K562 (cell line): ENCODE measurements around the gene RAP1A. TPM values are rescaled to one million over a fixed set of nuclear protein-coding genes. Genes with fewer than 3 reads are reported as not detected.

Experiments used
- ARID1B ChIP-seq: fragments of 450-650 bp; IDR thresholded peaks from 2 replicates; pipeline ENCODE4 v1.6.1; 2016; ENCODE audit warnings: antibody characterized with exemption, mild to moderate bottlenecking, inconsistent platforms
- ARNT ChIP-seq, 2 experiments: fragments of 450-650 bp; IDR thresholded peaks; 2 replicates each; pipeline ENCODE4 v1.6.1; 2016; ENCODE audit warnings: mild to moderate bottlenecking in 1 of 2
- ATF7 ChIP-seq: fragments of 450-650 bp; IDR thresholded peaks from 2 replicates; pipeline ENCODE4 v1.7.1; 2014; ENCODE audit warnings: mild to moderate bottlenecking, moderate library complexity
- CEBPB ChIP-seq: fragments of 450-650 bp; IDR thresholded peaks from 2 replicates; pipeline ENCODE4 v1.6.1; 2016; ENCODE audit warnings: missing genetic modification characterization, missing compliant biosample characterization
- CTBP1 ChIP-seq: fragments of 450-650 bp; IDR thresholded peaks from 2 replicates; pipeline ENCODE4 v1.6.1; 2016; ENCODE audit warnings: borderline replicate concordance
- DNMT1 ChIP-seq: fragments of 450-650 bp; IDR thresholded peaks from 2 replicates; pipeline ENCODE4 v1.6.1; 2016; ENCODE audit warnings: antibody characterized with exemption, mild to moderate bottlenecking
- EGR1 ChIP-seq: fragments of 450-650 bp; conservative IDR thresholded peaks from 2 replicates; pipeline ENCODE4 v1.6.1; 2017; ENCODE audit warnings: mild to moderate bottlenecking
- ELF2 ChIP-seq: fragments of 250-450 bp; sonication (Bioruptor Pico); IDR thresholded peaks from 2 replicates; pipeline ENCODE4 v1.5.0; 2021; ENCODE audit warnings: mild to moderate bottlenecking
- JUND ChIP-seq, 2 experiments: IDR thresholded peaks; 2 replicates in 1 of 2; 3 replicates in 1 of 2; pipeline ENCODE4 v1.6.1; 2011; ENCODE audit warnings: borderline replicate concordance in 2 of 2, low read depth in 2 of 2, low read length in 2 of 2, improper control_type of control experiment in 1 of 2, missing biosample characterization in 1 of 2, missing genetic modification characterization in 1 of 2, missing genetic modification reagents in 1 of 2
- L3MBTL2 ChIP-seq: fragments of 450-650 bp; IDR thresholded peaks from 2 replicates; pipeline ENCODE4 v1.6.1; 2016; ENCODE audit warnings: mild to moderate bottlenecking, moderate library complexity
- LCOR ChIP-seq: sonication (generic); formaldehyde crosslinking; IDR thresholded peaks from 2 replicates; pipeline ENCODE4 v1.8.0; 2022; ENCODE audit warnings: mild to moderate bottlenecking, missing genetic modification reagents
- NCOR1 ChIP-seq: fragments of 450-650 bp; IDR thresholded peaks from 2 replicates; pipeline ENCODE4 v1.6.1; 2016; ENCODE audit warnings: mild to moderate bottlenecking, moderate library complexity
- POLR2AphosphoS5 ChIP-seq: IDR thresholded peaks from 2 replicates; pipeline ENCODE4 v1.6.1; 2011; ENCODE audit warnings: mild to moderate bottlenecking, low read depth, low read length, moderate library complexity; ENCODE audit not compliant: control insufficient read depth, insufficient read depth
- RFX5 ChIP-seq: IDR thresholded peaks from 2 replicates; pipeline ENCODE4 v1.6.1; 2011; ENCODE audit warnings: low read depth, mild to moderate bottlenecking, improper control_type of control experiment, low read length
- SMARCC2 ChIP-seq: fragments of 450-650 bp; IDR thresholded peaks from 2 replicates; pipeline ENCODE4 v1.6.1; 2017; ENCODE audit warnings: antibody characterized with exemption, moderate library complexity, mild to moderate bottlenecking, low read depth
- WHSC1 ChIP-seq: IDR thresholded peaks from one replicate; pipeline ENCODE4 v1.6.1; 2012; ENCODE audit warnings: low read length, control low read depth, inconsistent platforms
- ZEB2 ChIP-seq: fragments of 450-650 bp; IDR thresholded peaks from 2 replicates; pipeline ENCODE4 v1.6.1; 2016
- ZNF707 ChIP-seq: fragments of 250-450 bp; sonication (Bioruptor Pico); conservative IDR thresholded peaks from 2 replicates; pipeline ENCODE4 v1.8.0; 2022; ENCODE audit warnings: inconsistent platforms, mild to moderate bottlenecking, moderate library complexity
- ZNF766 ChIP-seq: fragments of 200-800 bp; sonication (Bioruptor generic); conservative IDR thresholded peaks from 2 replicates; pipeline ENCODE4 v1.6.1; 2016; ENCODE audit warnings: missing genetic modification characterization, missing compliant biosample characterization
- polyA plus RNA-seq, 8 experiments: library from polyadenylated mRNA; depleted of rRNA in 4 of 8; stranded (reverse) in 5 of 8; unstranded in 3 of 8; fragments of >200 nt; fragmentation: Nextera tagmentation in 2 of 8; fragmentation: Illumina TruSeq in 1 of 8; extraction: Ambion mirVana in 2 of 8; extraction: Trizol in 1 of 8; gene quantifications; 2 replicates each; pipeline versions ENCODE4 v1.2.1 to v1.2.3, GENCODE V29; 2011 to 2014; ENCODE audit warnings: inconsistent platforms in 1 of 8, missing spikeins in 1 of 8
- total RNA-seq, 7 experiments: library from RNA; depleted of rRNA in 6 of 7; stranded (reverse); fragments of >200 nt in 6 of 7; fragmentation: Illumina TruSeq in 2 of 7; extraction: Trizol in 2 of 7; gene quantifications; 2 replicates each; pipeline versions ENCODE4 v1.2.1 to v1.2.3, GENCODE V29; 2011 to 2021; ENCODE audit warnings: low replicate concordance in 1 of 7
- TF ChIP-seq, protein P1 (sequence below): IDR thresholded peaks from 2 replicates; pipeline ENCODE4 v1.6.1; 2014; ENCODE audit warnings: antibody characterized with exemption
- TF ChIP-seq, protein P2 (sequence below): fragments of 200-800 bp; sonication (Bioruptor generic); IDR thresholded peaks from 2 replicates; pipeline ENCODE4 v1.6.1; 2017; ENCODE audit warnings: missing genetic modification characterization, missing compliant biosample characterization
- TF ChIP-seq, protein P3 (sequence below): fragments of 450-650 bp; IDR thresholded peaks from 2 replicates; pipeline ENCODE4 v1.6.1; 2017; ENCODE audit warnings: mild to moderate bottlenecking, moderate library complexity
- TF ChIP-seq, protein P4 (sequence below): fragments of 250-450 bp; sonication (Bioruptor Pico); IDR thresholded peaks from 2 replicates; pipeline ENCODE4 v1.4.0; 2020; ENCODE audit warnings: borderline replicate concordance

Gene RAP1A
- total and polyA plus RNA-seq, 9 of the 15 experiments (the other 6 are each of a cell fraction or from before 2014, with no cell fraction given): 13.4 to 86.2 (median 32.5) TPM

DNA sequence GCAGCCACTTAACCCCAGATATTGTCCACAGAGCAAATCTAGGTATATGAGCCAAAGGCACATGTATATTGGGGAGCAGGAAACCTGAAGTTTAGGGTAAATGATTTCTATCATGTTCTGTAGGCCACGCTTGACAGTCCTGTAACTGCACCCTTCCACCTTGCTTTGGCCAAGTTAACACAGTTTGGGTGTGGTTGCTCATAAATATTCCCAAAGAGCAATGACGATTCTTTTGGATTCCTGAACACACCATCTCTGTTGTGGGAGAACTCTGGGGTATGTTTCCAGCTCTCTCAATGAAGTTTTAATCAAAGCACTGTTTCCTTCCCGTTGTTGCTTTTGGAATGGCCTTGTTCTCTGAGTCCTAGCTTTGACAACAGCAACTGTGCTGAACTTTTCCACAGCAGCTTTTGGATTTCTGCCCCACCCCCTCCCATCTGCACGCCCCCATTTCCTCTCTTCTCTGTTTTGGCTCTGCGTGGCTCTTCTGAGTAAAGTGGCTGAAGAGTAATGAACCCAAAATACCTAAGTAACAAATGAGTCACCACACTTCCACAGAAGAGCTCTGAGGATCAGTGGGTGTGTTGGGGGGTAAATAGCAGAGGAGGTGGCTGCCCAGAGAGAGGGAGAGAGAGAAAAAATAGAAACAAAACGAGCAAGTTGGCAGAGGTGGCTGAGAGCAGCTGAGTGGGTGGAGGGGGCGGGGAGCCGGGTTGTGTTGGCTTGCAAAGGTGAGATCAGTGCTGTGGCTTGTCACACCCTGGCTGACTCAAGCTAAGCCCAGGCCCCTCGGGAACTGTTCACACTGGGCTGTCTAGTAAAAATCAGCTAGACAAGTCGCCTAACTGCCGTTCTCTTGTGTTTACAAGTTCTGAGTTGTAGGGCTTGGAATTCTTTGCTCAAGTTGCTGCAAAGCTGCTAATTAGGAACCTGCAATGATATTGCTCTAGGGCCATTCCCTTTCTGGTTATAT lies 26.9 kb upstream of the RAP1A start (continued):
- TF ChIP-seq, protein P1, sequence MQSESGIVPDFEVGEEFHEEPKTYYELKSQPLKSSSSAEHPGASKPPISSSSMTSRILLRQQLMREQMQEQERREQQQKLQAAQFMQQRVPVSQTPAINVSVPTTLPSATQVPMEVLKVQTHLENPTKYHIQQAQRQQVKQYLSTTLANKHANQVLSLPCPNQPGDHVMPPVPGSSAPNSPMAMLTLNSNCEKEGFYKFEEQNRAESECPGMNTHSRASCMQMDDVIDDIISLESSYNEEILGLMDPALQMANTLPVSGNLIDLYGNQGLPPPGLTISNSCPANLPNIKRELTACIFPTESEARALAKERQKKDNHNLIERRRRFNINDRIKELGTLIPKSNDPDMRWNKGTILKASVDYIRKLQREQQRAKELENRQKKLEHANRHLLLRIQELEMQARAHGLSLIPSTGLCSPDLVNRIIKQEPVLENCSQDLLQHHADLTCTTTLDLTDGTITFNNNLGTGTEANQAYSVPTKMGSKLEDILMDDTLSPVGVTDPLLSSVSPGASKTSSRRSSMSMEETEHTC: no peak
- TF ChIP-seq NCOR1 (peak; percentile 75), ZEB2 (peak; percentile 79), ZNF707 (CRISPR knock-in tag) (no peak), ARNT (IDR thresholded peaks at IDR 0.05) (peak in 1 of 2 experiments; percentile 77; a peak in 2 of 4 replicates), EGR1 (peak; percentile 100), DNMT1 (0 out of 2 replicates have a peak, but pooled peaks have one; percentile 25), ELF2 (no peak), SMARCC2 (0 out of 2 replicates have a peak, but pooled peaks have one; percentile 68), CEBPB (no peak), LCOR (CRISPR knock-in tag) (peak; percentile 89; the same call in 1 of the 2 replicates), L3MBTL2 (peak; percentile 17; the same call in 1 of the 2 replicates), CTBP1 (peak; percentile 33; the same call in 1 of the 2 replicates), POLR2AphosphoS5 (peak; percentile 37; the same call in 1 of the 2 replicates), ARID1B (peak; percentile 81), ZNF766 (CRISPR knock-in tag) (no peak), ATF7 (peak; percentile 43; the same call in 1 of the 2 replicates), RFX5 (peak; percentile 80), JUND (IDR thresholded peaks at IDR 0.05; ENCODE audit: borderline replicate concordance, low read depth, low read length) (peak; percentile 86), JUND (tag; IDR thresholded peaks at IDR 0.05; ENCODE audit: borderline replicate concordance, low read depth, low read length) (peak; percentile 69), WHSC1 (no peak)
- TF ChIP-seq, protein P2, sequence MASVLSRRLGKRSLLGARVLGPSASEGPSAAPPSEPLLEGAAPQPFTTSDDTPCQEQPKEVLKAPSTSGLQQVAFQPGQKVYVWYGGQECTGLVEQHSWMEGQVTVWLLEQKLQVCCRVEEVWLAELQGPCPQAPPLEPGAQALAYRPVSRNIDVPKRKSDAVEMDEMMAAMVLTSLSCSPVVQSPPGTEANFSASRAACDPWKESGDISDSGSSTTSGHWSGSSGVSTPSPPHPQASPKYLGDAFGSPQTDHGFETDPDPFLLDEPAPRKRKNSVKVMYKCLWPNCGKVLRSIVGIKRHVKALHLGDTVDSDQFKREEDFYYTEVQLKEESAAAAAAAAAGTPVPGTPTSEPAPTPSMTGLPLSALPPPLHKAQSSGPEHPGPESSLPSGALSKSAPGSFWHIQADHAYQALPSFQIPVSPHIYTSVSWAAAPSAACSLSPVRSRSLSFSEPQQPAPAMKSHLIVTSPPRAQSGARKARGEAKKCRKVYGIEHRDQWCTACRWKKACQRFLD (CRISPR knock-in tag): peak; percentile 69; the same call in 1 of the 2 replicates
- TF ChIP-seq, protein P3, sequence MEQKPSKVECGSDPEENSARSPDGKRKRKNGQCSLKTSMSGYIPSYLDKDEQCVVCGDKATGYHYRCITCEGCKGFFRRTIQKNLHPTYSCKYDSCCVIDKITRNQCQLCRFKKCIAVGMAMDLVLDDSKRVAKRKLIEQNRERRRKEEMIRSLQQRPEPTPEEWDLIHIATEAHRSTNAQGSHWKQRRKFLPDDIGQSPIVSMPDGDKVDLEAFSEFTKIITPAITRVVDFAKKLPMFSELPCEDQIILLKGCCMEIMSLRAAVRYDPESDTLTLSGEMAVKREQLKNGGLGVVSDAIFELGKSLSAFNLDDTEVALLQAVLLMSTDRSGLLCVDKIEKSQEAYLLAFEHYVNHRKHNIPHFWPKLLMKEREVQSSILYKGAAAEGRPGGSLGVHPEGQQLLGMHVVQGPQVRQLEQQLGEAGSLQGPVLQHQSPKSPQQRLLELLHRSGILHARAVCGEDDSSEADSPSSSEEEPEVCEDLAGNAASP: no peak
- TF ChIP-seq, protein P4, sequence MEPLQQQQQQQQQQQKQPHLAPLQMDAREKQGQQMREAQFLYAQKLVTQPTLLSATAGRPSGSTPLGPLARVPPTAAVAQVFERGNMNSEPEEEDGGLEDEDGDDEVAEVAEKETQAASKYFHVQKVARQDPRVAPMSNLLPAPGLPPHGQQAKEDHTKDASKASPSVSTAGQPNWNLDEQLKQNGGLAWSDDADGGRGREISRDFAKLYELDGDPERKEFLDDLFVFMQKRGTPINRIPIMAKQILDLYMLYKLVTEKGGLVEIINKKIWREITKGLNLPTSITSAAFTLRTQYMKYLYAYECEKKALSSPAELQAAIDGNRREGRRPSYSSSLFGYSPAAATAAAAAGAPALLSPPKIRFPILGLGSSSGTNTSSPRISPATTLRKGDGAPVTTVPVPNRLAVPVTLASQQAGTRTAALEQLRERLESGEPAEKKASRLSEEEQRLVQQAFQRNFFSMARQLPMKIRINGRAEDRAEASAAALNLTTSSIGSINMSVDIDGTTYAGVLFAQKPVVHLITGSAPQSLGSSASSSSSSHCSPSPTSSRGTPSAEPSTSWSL (CRISPR knock-in tag): no peak
